ENCODE data around the gene PPP6R3. TPM values are rescaled to one million over a fixed set of nuclear protein-coding genes. Genes with fewer than 3 reads are reported as not detected.

PPP6R3 gene
- total RNA-seq, 1 experiment from 2014 or later = 138 TPM

- no peak overlapping the region for H3K9ac ChIP-seq (ENCODE audit: extremely low read depth, insufficient read length, low read length)
- H3K27me3 ChIP-seq (ENCODE audit: insufficient read depth, low read length) = no peaks in the 10 kb centered on the region
- no peak overlapping the region for H3K18ac ChIP-seq (ENCODE audit: insufficient read length, low read depth, low read length)
- H2BK5ac ChIP-seq (ENCODE audit: insufficient read length, low read length) = no peak overlapping the region
- H3K36me3 Mint-ChIP-seq (ENCODE audit: insufficient read depth in 1 of 3, low read depth in 3 of 3) = peaks cover 5 to 26% (median 17%) of the 10 kb centered on the region in 3 experiments; a peak in 5 of 7 replicates
- no peaks in the 10 kb centered on the region for H4K20me1 ChIP-seq (ENCODE audit: control insufficient read depth, insufficient read depth, insufficient read length)
- no peaks in the 10 kb centered on the region for H3K23me2 ChIP-seq (ENCODE audit: insufficient read length, low read depth, low read length, poor library complexity, severe bottlenecking)
- no peak overlapping the region for H2BK120ac ChIP-seq (ENCODE audit: low read depth, low read length, poor library complexity, severe bottlenecking)
- H3K9me3 Mint-ChIP-seq = no peaks in the 10 kb centered on the region
- no peak overlapping the region for H3K23ac ChIP-seq (ENCODE audit: insufficient read length, low read depth, low read length)
- H4K8ac ChIP-seq (replicated peaks; ENCODE audit: insufficient read length, low read depth, low read length) = no peak overlapping the region
- H3K27ac ChIP-seq (ENCODE audit: insufficient read length, low read depth, low read length) = no peak overlapping the region
- peaks cover 12% of the 10 kb centered on the region; the same call in 1 of the 2 replicates for H3K79me2 ChIP-seq (ENCODE audit: insufficient read depth, low read length)
- TF ChIP-seq CTCF (conservative IDR thresholded peaks at IDR 0.05) = no peak
- peaks cover 3% of the 10 kb centered on the region for H3K79me1 ChIP-seq (ENCODE audit: insufficient read depth, low read depth, low read length, poor library complexity, severe bottlenecking)
- no peak overlapping the region for H2AFZ ChIP-seq (ENCODE audit: low read length)
- WGBS (ENCODE audit: extremely low coverage, insufficient read length, low lambda C conversion rate) = no CpG with 5 or more reads among the region's 5 CpGs
- no peak overlapping the region for H3K14ac ChIP-seq (ENCODE audit: insufficient read depth, low read length)
- H4K91ac ChIP-seq (ENCODE audit: insufficient read length, low read depth, low read length) = no peak overlapping the region
- no peaks in the 10 kb centered on the region for H3K27me3 Mint-ChIP-seq (ENCODE audit: low read depth)
- H3K4ac ChIP-seq (ENCODE audit: low read depth, low read length) = no peak overlapping the region
- H2BK20ac ChIP-seq (ENCODE audit: low read depth, low read length, poor library complexity, severe bottlenecking) = no peak overlapping the region
- no peak overlapping the region for H3T11ph ChIP-seq (ENCODE audit: low read length)
- no peak overlapping the region for H2BK15ac ChIP-seq (ENCODE audit: low read depth, low read length)
- H3K4me2 ChIP-seq (ENCODE audit: insufficient read depth, insufficient read length, low read length) = no peak overlapping the region
- H3K56ac ChIP-seq (ENCODE audit: insufficient read length, low read depth, low read length) = no peak overlapping the region
- H3K27ac Mint-ChIP-seq = no peak overlapping the region
- H3K4me1 ChIP-seq (ENCODE audit: insufficient read depth, low read length) = peaks cover 3% of the 10 kb centered on the region; the same call in 1 of the 2 replicates
- no peak for DNase-seq
- H4K5ac ChIP-seq (ENCODE audit: insufficient read length, low read depth, low read length) = no peak overlapping the region
- no peak overlapping the region for H3K4me3 Mint-ChIP-seq
- H2AK5ac ChIP-seq (ENCODE audit: insufficient read length, low read length) = no peak overlapping the region
- H2BK12ac ChIP-seq (ENCODE audit: insufficient read length, low read depth, low read length) = no peak overlapping the region
- H3K9me3 ChIP-seq (ENCODE audit: control insufficient read depth, low read depth, low read length) = no peaks in the 10 kb centered on the region
- H3K4me1 Mint-ChIP-seq = peaks cover 29 to 31% of the 10 kb centered on the region in 2 experiments
These were observed 72.3 kb downstream of the PPP6R3 start for GRCh38 chr11:68532727-68533369.

Measured in H9 (cell line).